Measurements from ENCODE around the gene TMEM132C. TPM values are rescaled to one million over a fixed set of nuclear protein-coding genes. Genes with fewer than 3 reads are reported as not detected.

TMEM132C gene
- total RNA-seq, 1 donor from 2014 or later, result not detected

DNA sequence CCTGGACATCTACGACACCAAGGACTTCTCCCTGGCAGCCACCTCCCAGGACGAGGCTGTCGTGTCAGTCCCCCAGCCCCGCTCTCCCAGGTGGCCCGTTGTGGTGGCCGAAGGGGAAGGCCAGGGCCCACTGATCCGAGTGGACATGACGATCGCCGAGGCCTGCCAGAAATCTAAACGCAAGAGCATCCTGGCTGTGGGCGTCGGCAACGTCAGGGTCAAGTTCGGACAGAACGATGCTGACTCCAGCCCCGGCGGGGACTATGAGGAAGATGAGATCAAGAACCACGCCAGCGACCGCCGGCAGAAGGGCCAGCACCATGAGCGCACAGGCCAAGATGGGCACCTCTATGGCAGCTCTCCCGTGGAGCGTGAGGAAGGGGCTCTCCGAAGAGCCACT lies 438.2 kb downstream of the TMEM132C start:
- no peak for DNase-seq (ENCODE audit: low read depth in 2 of 2)

DNA sequence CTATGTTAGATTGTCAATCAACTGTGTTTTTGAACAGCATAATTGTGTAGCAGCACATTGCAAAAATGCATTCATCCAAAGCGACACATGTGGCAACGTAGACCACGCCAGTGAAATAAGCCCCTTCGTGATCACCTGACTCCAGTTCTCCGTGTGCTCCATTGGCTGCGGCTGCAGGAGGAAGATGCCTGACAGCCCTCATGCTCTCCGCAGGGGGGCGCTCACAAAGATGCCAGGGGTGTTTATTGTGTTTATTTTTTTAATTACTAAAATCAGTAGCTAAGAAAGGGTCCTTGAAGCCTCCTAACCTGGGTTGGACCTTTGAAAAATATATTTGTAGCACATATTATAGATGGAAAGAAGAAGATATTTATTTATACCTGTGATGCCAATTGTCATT lies 440.5 kb downstream of the TMEM132C start:
- DNase-seq (ENCODE audit: low read depth in 2 of 2), result no peak

DNA sequence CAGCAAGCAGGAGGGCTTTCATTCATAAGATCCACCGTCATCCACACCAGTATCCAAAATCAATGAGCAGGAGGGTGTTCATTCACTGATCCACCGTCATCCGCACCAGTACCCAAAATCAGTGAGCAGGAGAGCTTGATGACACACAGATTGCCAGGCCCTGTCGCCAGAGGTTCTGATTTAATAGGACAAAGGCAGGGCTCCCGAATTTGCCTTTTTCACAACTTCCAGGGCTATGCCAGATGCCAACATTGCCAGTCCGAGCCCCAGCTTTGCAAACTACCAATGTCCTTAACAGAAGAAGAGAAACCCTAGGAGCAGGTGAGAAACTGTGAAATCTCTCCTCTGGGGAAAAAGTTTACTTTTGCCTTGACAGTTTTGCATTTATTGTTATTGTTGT lies 441.8 kb downstream of the TMEM132C start:
- no peak for DNase-seq (ENCODE audit: low read depth in 2 of 2)

DNA sequence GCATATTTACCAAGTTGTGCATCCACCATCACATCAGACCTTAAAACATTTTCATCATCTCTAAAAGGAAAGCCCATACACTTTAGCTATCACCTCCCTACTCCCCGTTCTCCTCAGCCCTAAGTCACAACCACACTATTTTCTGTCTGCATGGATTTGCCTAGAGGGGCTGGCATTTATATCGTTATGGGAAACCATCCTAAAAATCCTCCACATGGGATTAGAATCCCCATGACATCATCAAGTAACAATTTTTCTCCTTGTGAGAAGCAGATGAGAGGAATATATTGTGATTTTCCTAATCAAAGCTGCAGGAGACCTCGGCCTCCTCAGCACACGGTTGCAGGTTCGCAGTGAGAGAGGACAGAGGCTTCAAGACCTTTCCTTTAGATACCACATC lies 442.7 kb downstream of the TMEM132C start:
- no peak for DNase-seq (ENCODE audit: low read depth in 2 of 2)

DNA sequence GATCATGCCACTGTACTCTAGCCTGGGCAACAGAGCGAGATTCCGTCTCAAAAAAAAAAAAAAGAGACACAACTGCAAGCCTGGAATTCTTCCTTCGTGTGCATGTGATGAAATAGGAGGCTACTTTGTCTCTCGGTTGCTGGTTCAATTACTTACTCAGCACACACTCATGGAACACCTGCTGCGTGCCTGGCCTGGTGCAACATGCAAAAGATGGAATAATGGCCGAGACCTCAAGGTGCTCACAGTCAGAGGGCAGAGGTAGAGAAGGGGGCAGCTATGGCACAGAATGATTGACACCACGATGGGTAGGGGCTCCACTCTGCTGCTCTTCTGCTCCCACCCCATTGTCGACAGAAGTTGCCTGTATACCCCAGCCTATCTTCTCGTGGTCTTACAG lies 444.5 kb downstream of the TMEM132C start:
- DNase-seq (ENCODE audit: low read depth in 2 of 2), result no peak

DNA sequence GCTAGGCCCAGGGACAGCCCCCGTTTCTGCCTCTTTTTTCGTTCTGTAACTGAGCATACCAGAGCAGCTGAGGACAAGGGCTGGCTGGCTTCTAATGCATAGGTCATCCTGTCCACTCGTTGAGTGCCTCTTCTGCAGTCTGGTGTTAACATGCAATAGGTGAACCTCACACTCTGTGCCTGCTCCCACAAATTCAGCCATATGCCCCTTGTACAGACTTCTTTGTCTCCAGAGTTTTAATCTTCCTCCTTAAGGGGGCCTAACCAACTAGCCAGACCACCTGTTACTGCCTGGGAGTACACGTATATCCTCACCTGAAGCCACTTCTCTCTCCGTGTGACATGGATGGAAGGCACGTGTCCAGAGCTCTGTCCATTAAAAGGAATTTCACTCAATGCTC lies 445.7 kb downstream of the TMEM132C start:
- no peak for DNase-seq (ENCODE audit: low read depth in 2 of 2)

DNA sequence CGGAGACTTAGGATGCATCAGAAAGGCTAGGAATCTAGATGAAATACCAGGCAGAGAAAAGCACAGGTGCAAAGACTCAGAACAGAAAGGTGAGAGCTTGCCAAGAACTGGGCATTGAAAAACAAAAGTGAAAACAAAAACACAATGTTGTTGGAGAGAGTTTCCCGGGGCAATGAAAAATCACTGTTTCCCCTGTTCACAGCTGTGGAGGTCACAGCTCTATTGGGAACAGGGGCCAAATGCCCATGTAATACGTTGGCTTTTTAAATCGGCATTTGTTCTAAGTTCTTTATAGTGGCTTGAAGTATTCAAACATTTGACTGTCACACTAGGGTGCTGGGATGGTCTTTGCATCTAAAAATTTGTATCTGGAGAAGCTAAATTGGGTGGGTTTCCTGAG lies 448.5 kb downstream of the TMEM132C start:
- DNase-seq (ENCODE audit: low read depth in 2 of 2), result no peak

GRCh38 chr12:128724468-128725046 lies 457.6 kb downstream of the TMEM132C start:
- no peak for DNase-seq (ENCODE audit: low read depth in 2 of 2)

DNA sequence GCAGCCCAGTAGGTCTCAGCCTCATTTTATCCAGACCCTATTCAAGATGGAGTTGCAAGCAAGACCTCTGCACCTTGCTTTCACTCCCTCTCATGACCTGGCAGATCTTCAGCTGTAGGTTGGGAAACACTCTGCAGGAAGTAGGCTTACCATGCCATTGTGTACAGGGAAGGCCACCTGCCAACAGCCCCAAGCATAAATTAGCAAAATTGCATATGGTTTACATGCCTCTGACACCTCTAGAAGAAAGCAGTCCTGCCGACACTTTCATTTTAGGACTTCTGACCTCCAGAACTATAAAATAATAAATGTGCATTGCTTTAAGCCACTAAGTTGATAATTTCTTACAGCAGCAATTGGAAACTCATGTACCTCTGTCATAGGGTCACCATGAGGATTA lies 459.9 kb downstream of the TMEM132C start:
- no peak for DNase-seq (ENCODE audit: low read depth in 2 of 2)

DNA sequence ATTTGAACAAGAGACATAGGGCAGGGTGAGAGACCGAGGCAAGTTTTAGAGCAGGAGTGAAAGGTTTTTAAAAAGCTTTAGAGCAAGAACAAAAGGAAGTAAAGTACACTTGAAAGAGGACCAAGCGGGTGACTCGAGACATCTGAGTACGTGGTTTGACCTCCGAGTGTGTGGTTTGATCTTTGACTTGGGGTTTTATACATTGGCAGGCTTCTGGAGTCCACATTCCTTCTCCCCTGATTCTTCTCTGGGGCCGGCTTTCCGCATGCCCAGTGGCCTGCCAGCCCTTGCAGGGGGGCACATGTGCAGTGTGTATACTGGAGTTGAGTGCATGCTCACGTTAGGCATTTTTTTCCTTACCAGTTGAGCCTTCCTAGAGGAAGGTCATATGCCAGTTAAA lies 460.5 kb downstream of the TMEM132C start:
- no peak for DNase-seq (ENCODE audit: low read depth in 2 of 2)

GRCh38 chr12:128727999-128728398 lies 461.0 kb downstream of the TMEM132C start:
- DNase-seq (ENCODE audit: low read depth in 2 of 2), result no peak

DNA sequence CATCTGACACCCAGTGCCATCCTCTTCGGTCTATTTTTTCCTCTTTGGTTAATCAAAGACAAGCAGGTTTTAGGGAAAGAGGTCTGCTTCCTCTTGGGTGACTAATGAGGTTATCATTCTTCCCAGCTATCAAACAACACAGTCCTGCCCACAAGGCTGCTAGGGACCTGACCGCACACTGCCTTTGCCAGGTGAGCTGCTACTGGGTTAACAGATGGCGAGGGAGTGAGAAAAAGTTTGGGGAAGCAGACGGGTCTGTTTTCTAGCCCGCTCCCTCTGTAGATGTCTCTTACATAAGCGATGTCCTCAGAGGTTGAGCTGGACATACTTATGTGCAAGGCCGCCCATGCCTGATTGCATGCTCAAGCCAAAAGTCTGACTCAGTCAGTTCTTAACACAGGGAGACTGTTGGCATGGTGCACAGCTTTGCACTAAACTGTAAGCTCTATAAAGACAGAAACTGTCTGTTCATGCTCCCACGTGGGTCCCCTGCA lies 462.7 kb downstream of the TMEM132C start:
- no peak for DNase-seq (ENCODE audit: low read depth in 2 of 2)

- DNase-seq (ENCODE audit: low read depth in 2 of 2), result no peak
These were observed 467.4 kb downstream of the TMEM132C start for GRCh38 chr12:128734371-128734770.

DNA sequence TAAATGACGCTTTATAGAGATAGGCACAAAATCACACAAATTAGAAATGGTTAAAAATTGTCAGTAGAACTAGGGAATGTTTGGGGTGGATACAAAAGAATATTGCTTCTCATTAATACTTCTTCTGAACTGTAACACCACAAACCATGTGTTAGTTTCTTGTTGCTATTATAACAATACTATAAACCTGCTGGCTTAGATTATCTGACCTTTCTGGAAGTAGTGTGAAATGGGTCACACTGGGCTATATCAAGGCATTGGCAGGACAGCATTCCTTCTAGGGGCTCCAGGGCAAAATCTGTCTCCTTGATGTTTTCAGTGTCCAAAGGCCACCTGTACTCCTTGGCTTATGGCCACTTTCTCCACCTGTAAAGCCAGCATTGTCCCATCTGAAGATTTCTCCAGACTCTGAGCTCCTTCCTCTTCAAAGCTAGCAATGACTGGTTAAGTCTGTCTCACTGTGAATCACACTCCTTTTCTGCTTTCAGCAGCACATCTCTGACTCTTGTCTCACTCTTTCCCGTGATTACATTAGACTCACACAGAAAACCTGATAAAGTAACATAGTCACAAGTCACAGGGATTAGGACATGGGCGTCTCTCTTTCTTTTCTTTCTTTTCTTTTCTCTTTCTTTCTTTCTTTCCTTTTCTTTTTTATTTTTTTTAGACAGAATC lies 470.5 kb downstream of the TMEM132C start:
- DNase-seq (ENCODE audit: low read depth in 2 of 2), result no peak

- DNase-seq (ENCODE audit: low read depth in 2 of 2), result no peak
These were observed 476.9 kb downstream of the TMEM132C start for GRCh38 chr12:128743916-128744315.

GRCh38 chr12:128745772-128746689 lies 479.1 kb downstream of the TMEM132C start:
- no peak for DNase-seq (ENCODE audit: low read depth in 2 of 2)

GRCh38 chr12:128747441-128747840 lies 480.5 kb downstream of the TMEM132C start:
- DNase-seq (ENCODE audit: low read depth in 2 of 2), result no peak

- DNase-seq (ENCODE audit: low read depth in 2 of 2), result no peak
These were observed 485.4 kb downstream of the TMEM132C start for GRCh38 chr12:128752386-128752785.

DNA sequence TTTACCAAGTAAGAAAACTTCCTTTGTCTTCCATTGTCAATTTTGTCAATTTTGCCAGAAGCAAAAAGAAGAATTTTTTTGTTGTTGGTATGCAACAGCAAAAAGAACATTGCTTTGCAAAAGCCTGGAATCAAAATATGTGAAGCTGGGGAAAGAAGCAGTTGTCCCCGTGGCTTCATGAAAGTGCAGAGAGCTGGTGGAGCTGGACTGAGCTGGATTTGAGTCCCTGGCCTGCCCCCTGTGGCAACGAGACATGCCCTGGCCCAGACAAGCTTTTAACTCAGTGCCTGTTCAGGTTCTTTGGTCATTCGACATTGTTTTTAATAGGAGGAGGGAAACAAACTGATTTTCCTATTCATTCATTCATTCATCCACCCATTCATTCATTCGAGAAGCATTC lies 486.5 kb downstream of the TMEM132C start:
- no peak for DNase-seq (ENCODE audit: low read depth in 2 of 2)

GRCh38 chr12:128754275-128754674 lies 487.3 kb downstream of the TMEM132C start:
- DNase-seq (ENCODE audit: low read depth in 2 of 2), result no peak

- no peak for DNase-seq (ENCODE audit: low read depth in 2 of 2)
These were observed 488.6 kb downstream of the TMEM132C start for GRCh38 chr12:128755566-128755965.

Data from lung microvascular endothelial cell (primary cell).